Measurements from ENCODE around the gene GLUL.

DNA sequence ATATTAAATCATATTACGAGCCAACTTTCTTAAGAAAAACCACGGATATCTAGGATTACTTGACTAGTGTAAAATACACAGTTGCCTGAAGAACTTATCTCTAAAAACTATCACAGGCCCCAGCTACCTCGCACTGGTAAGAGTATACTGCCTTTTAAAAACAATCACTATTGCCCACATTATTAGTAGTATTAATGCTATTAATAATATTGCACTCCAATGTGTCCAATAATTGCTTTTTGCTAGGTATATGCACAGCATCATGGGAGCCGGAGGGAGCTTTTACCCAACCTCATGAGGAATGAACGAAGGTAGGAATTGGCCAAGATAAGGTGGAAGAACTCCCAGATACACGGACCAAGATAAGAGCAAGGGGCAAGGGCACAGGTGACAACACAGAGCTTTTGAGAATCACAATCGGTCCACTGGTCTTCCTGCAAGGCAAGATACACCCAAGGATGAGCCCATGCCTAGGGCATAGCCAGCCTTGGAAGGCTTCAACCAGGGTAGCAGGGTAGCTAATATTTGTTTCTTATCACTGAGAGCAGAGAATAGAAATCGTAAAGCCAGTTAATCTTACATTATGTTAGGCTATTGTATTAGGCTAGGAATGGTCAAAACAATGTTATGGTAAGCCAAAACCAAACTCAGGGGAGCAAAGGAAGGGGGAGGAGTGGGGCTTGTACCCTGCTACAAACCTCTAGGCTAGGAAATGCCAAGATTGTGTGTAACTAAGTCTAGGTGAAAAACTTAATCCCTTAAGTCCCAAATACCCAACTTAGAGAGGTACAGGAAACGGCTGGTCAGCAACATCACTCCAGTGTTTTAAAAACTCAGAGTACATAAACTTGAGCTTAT, 9.4 kb downstream of the GLUL start:
- no peak for TF ChIP-seq RFX5 (IDR thresholded peaks at IDR 0.05; ENCODE audit: low read depth, low read length)
- no peak for TF ChIP-seq CTCF (conservative IDR thresholded peaks at IDR 0.05; ENCODE audit: low read depth, low read length)
- TF ChIP-seq POLR2A (IDR thresholded peaks at IDR 0.05; ENCODE audit: low read depth, low read length), result no peak
